Measurements from ENCODE around the gene HIKESHI. TPM values are rescaled to one million over a fixed set of nuclear protein-coding genes. Genes with fewer than 3 reads are reported as not detected.

The HIKESHI gene
- total RNA-seq, 2 donors from 2014 or later = 39.0 to 41.2 TPM

DNA sequence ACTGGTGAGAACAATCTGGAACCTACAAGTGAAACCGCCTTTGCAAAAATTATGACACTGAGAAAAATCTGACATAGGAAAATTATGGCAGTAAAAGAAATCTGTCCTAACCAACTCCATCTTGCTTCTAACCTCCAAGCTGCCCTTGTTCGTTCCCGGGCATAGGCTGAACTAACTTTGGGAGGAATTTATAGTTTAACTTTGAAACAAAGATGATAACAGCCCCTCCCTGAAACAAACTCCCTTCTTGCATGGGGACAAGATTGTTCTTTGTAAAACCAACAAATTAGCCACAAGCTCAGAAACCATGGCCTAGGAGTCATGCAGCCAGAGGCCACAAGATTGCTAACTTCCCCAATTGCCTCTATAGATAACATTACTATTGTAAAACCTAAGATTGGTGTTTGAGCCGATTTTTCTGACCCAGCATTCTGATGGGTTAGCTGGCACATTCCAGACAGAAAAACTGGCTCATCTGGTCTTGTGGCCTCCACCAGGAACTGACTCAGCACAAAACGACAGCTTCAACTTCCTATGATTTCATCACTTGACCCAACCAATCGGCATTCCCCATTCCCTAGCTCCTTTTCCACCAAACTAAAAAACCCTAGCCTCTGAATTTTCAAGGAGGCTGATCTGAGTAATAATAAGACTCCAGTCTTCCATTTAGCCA lies 69.0 kb downstream of the HIKESHI start:
- no peak for ATAC-seq
- intact Hi-C loops (cut with DNase I) = no loop called here
- no peak for DNase-seq

- ATAC-seq (no peak), DNase-seq (no peak)
- intact Hi-C loops (cut with DNase I) = no loop called here
Observed at GRCh38 chr11:86372041-86372440, 70.0 kb downstream of the HIKESHI start.

GRCh38 chr11:86372586-86372985 lies 70.5 kb downstream of the HIKESHI start:
- DNase-seq (no peak), ATAC-seq (no peak)
- intact Hi-C loops (cut with DNase I) = no loop called here

DNA sequence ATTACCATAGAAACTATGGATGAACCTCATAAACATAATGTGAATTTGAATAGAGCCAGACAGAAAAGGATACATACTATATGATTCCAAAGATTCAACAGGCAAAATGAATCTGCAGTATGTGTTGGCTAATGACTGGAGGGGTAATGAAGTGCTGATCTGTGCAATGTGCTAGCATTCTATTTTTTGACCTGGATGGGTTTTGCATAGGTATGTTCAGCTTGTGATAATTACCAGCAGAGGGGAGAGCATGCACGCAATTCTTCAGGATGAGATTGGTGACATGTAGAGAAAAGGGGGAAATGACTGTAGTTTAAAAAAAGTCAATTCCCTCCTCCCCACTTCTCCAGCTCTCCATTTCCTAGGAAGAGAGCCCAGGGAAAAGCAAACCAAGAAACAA lies 72.0 kb downstream of the HIKESHI start:
- DNase-seq (no peak), ATAC-seq (peak in 1 of 2 donors; percentile 15)
- intact Hi-C loops (cut with DNase I) = no loop called here

GRCh38 chr11:86374586-86374985 lies 72.5 kb downstream of the HIKESHI start, which contains the start of gene CCDC81:
Gene CCDC81 (plus strand): TSS chr11:86374887. CDS start chr11:86375164, 277 bp downstream.
- ATAC-seq (peak; percentile 34 to 64), DNase-seq (peak; percentile 31)
- intact Hi-C loops (cut with DNase I) = no loop called here

DNA sequence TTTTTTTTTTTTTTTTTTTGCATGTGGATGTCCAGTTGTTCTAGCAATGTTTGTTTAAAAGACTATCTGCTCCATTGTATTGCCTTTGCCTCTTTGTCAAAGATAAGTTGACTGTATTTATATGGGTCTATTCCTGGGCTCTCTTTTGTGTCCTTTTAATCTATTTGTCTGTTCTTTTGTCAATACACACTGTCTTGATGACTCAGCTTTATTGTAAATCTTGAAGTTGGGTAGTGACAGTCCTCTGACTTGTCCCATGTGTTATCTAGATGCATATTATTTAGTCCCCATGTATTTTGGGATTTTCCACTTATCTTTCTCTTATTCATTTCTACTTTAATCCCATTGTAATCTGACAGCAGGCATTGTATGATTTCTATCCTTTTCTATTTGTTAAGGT lies 75.9 kb downstream of the HIKESHI start:
- DNase-seq (no peak), ATAC-seq (no peak)
- intact Hi-C loops (cut with DNase I) = no loop called here

DNA sequence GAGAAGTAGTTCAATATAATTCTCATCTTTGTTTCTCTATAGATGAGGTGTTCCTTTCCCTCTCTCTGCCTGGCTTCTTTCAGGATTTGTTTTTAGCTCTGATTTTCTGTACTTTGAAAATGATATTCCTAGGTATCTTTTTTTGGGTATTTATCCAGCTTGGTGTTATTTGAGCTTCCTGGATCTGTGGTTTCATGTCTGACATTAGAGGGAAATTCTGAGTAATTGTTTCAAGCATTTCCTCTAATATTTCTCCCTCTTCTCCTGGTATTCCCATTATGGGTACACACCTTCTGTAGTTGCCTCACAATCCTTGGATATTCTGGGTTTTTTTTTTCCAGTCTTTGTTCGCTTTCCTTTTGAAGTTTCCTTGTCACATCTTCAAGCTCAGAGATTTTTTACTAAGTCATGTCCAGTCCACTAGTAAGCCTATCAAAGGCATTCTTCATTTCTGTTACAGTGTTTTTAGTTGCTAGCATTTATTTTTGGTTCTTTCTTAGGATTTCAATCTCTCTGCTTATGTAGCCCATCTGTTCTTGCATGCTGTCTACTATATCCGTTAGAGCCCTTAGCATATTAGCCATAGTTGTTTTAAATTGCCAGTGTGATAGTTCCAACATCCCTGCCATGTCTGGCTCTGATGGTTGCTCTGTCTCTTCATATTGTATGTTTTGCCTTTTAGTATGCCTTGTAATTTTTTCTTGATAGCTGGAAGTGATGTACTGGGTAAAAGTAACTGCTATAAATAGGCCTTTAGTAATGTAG lies 78.4 kb downstream of the HIKESHI start:
- ATAC-seq (no peak), DNase-seq (no peak)
- intact Hi-C loops (cut with DNase I) = no loop called here

- DNase-seq (no peak), ATAC-seq (no peak)
- intact Hi-C loops (cut with DNase I) = no loop called here
Observed at GRCh38 chr11:86383041-86383955, 81.3 kb downstream of the HIKESHI start.

DNA sequence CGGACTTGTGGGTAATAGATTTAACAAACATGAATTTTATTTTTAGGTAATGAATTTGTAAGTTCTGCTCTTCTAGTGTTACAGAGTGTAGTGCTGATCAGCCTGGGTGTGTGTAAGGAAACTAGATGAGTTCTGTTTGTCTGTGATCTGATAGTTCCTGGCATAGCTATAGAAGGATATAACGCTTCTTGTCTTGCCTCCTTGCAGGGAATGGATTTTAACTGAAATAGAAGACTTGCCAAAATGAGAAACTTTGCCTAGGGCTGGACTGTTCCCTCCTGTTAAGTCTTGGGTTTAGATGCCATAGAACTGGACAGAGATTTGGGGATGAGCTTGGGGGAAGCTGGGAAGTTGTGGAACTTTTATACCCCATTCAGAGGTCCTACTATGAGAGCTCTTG lies 84.2 kb downstream of the HIKESHI start:
- intact Hi-C loops (cut with DNase I) = no loop called here
- ATAC-seq (no peak), DNase-seq (no peak)

DNA sequence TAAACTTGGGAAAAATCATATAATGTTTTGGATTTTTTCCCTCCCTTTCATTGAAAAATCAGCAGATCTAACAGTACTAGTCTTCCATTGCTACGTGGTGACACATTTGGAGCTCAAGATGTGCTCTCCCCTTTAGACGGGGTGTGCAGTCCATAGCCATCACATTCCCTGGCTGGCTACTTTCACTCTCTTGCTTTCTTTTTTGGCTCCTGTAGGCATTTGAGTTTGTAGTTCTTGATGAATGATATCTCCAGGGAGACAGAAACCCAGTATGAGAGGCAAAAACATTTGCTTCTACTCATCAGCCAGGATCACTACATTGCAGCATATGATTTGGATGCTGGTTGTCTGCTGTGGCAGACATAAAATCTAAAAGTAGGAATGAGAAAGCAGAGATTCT lies 84.7 kb downstream of the HIKESHI start:
- ATAC-seq (no peak), DNase-seq (no peak)
- intact Hi-C loops (cut with DNase I) = no loop called here

GRCh38 chr11:86388198-86388597 lies 86.2 kb downstream of the HIKESHI start:
- ATAC-seq (no peak), DNase-seq (no peak)
- intact Hi-C loops (cut with DNase I) = no loop called here

DNA sequence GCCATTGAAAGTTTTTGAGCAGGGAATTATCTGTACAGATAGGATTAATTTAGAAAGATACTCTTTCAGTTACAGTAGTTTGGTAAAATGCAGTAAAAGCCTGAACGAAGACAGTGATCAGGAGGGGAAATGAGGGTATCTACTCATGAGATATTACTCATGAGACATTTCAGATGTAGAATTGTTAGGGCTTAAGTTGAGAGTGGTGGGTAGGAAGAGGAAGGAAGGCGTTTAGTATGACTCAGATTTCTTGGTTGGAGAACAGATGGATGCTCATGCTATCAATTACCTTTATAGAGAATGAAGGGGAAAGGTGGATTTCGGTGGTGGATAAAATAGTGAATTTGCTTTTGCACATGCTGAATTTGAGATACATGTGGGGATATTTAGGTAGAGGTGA lies 88.4 kb downstream of the HIKESHI start:
- ATAC-seq = no peak
- no peak for DNase-seq
- intact Hi-C loops (cut with DNase I) = no loop called here

DNA sequence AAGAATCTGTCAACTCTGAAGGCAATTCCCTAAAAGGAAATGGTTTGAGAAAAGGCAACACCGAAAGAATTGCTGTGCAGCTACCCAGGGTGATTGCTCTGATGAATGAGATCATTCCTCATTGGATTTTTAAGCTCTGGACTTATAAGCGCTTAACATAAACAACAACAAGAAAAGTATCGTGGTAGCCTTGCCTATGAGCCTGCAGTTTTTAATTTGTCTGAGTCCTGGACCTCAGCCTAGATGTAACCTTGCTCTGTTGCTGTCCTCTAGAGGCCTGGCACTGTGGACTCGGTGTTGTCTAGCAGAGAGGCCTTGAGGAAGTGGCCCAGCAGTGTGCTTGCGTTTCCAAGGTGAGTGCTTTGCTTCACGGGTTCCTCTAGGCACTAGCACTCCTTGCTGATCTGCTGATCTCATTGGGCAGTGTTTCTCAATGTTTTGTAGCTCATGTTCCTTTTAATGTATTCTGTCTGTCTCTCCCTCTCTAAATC lies 93.1 kb downstream of the HIKESHI start:
- no peak for ATAC-seq
- no peak for DNase-seq
- intact Hi-C loops (cut with DNase I) = no loop called here

Other genes starting within 250 kb of the HIKESHI start
- gene PICALM, start 233.2 kb upstream of the HIKESHI start, total RNA-seq = 100 to 1,000 TPM; 148 to 260 TPM
- gene EED, start 57.5 kb upstream of the HIKESHI start, total RNA-seq = 10 to 100 TPM; 14.3 to 14.8 TPM
- under 1 TPM; 0.47 to 0.65 TPM for gene CCDC81, start 72.6 kb downstream of the HIKESHI start, total RNA-seq

Data from left cardiac atrium (tissue), 4 donors.